ENCODE data around the gene RIPK4. TPM values are rescaled to one million over a fixed set of nuclear protein-coding genes. Genes with fewer than 3 reads are reported as not detected.
A peak's percentile ranks its signal among the peaks of the same experiment; 100 is the strongest.
"Not testable (repeated sequence)": the region's sequence is repeated elsewhere in the genome, so short reads cannot be mapped to it uniquely, and the experiment has no call there.

The RIPK4 gene
- total and polyA plus RNA-seq, 3 donors from 2014 or later = 3.9 to 10.2 (median 5.9) TPM

GRCh38 chr21:41726970-41727783 is 39.7 kb downstream of the RIPK4 start:
- H3K27ac ChIP-seq = no peak overlapping the region
- WGBS, 2 donors = 64 to 79% methylated on average over 14 to 24 of the region's 24 CpGs
- no peaks in the 10 kb centered on the region for H3K4me1 ChIP-seq
- no peaks in the 10 kb centered on the region for H3K27me3 ChIP-seq
- H3K36me3 ChIP-seq (ENCODE audit: low read depth, missing control alignments) = no peaks in the 10 kb centered on the region
- intact Hi-C loops (cut with DNase I; ENCODE audit: low total_unique reads) = no loop called here
- TF ChIP-seq CTCF (IDR thresholded peaks at IDR 0.05) (no peak), POLR2A (IDR thresholded peaks at IDR 0.05) (no peak)
- no peaks in the 10 kb centered on the region for H3K9me3 ChIP-seq
- no peak overlapping the region for H3K4me3 ChIP-seq
- DNase-seq = no peak

- no peaks in the 10 kb centered on the region for H3K4me1 ChIP-seq
- no peaks in the 10 kb centered on the region for H3K36me3 ChIP-seq (ENCODE audit: low read depth, missing control alignments)
- TF ChIP-seq CTCF (IDR thresholded peaks at IDR 0.05) (no peak), POLR2A (IDR thresholded peaks at IDR 0.05) (no peak)
- intact Hi-C loops (cut with DNase I; ENCODE audit: low total_unique reads) = no loop called here
- H3K27me3 ChIP-seq = no peaks in the 10 kb centered on the region
- DNase-seq = no peak
- 81 to 82% methylated on average over 9 of the region's 9 CpGs for WGBS, 2 donors
- no peaks in the 10 kb centered on the region for H3K9me3 ChIP-seq
- no peak overlapping the region for H3K4me3 ChIP-seq
- no peak overlapping the region for H3K27ac ChIP-seq
Observed at GRCh38 chr21:41726630-41726969, 40.3 kb downstream of the RIPK4 start.

GRCh38 chr21:41726058-41726558 is 40.7 kb downstream of the RIPK4 start:
- 26 to 34% methylated on average over 13 to 19 of the region's 19 CpGs for whole genome bisulfite sequencing, 2 donors

GRCh38 chr21:41725421-41726031 is 41.3 kb downstream of the RIPK4 start:
- no peak overlapping the region for H3K27ac ChIP-seq
- TF ChIP-seq CTCF (IDR thresholded peaks at IDR 0.05) = no peak
- TF ChIP-seq POLR2A (IDR thresholded peaks at IDR 0.05) = no peak
- WGBS, 2 donors = 20 to 30% methylated on average over 8 to 33 of the region's 33 CpGs
- H3K4me3 ChIP-seq = peak overlapping the region; percentile 6 to 34
- intact Hi-C loops (cut with DNase I; ENCODE audit: low total_unique reads) = no loop called here
- no peak for DNase-seq
- H3K36me3 ChIP-seq (ENCODE audit: low read depth, missing control alignments) = no peaks in the 10 kb centered on the region
- H3K4me1 ChIP-seq = no peaks in the 10 kb centered on the region
- no peaks in the 10 kb centered on the region for H3K9me3 ChIP-seq
- no peaks in the 10 kb centered on the region for H3K27me3 ChIP-seq

More at GRCh38 chr21:41726058-41726558, 40.7 kb downstream of the RIPK4 start:
- no peaks in the 10 kb centered on the region for H3K9me3 ChIP-seq
- H3K4me3 ChIP-seq = peak overlapping the region; percentile 6 to 34
- DNase-seq = no peak
- TF ChIP-seq CTCF (IDR thresholded peaks at IDR 0.05) (no peak), POLR2A (IDR thresholded peaks at IDR 0.05) (no peak)
- no peaks in the 10 kb centered on the region for H3K36me3 ChIP-seq (ENCODE audit: low read depth, missing control alignments)
- H3K27me3 ChIP-seq = no peaks in the 10 kb centered on the region
- H3K27ac ChIP-seq = no peak overlapping the region
- no peaks in the 10 kb centered on the region for H3K4me1 ChIP-seq
- intact Hi-C loops (cut with DNase I; ENCODE audit: low total_unique reads) = no loop called here

GRCh38 chr21:41723835-41724234 is 43.0 kb downstream of the RIPK4 start:
- DNase-seq; H3K27ac ChIP-seq; H3K4me3 ChIP-seq; H3K27me3 ChIP-seq; H3K9me3 ChIP-seq; H3K4me1 ChIP-seq; intact Hi-C loops (cut with DNase I; ENCODE audit: low total_unique reads); H3K36me3 ChIP-seq (ENCODE audit: low read depth, missing control alignments): not testable (repeated sequence)
- 84 to 87% methylated on average over 9 of the region's 9 CpGs for WGBS, 2 donors

Measured in testis (tissue), 3 donors.